K562 (cell line): ENCODE measurements around the gene SLC12A6. TPM values are rescaled to one million over a fixed set of nuclear protein-coding genes. Genes with fewer than 3 reads are reported as not detected.

Experiments used
- ELF4 ChIP-seq: fragments of 450-650 bp; formaldehyde crosslinking; IDR thresholded peaks from 2 replicates; pipeline ENCODE4 v1.4.0; 2022; ENCODE audit warnings: missing genetic modification characterization
- FOSL1 ChIP-seq: fragments of 200-800 bp; sonication (Bioruptor generic); conservative IDR thresholded peaks from 2 replicates; pipeline ENCODE4 v1.6.1; 2016; ENCODE audit warnings: missing genetic modification characterization, missing compliant biosample characterization
- IFI16 ChIP-seq: fragments of 250-450 bp; sonication (Bioruptor Pico); IDR thresholded peaks from 2 replicates; pipeline ENCODE4 v2.1.2; 2022; ENCODE audit warnings: mild to moderate bottlenecking, inconsistent platforms
- KDM2B ChIP-seq: fragments of 250-450 bp; sonication (Bioruptor Pico); IDR thresholded peaks from 2 replicates; pipeline ENCODE4 v1.8.0; 2021; ENCODE audit warnings: mild to moderate bottlenecking, moderate library complexity
- NCOA6 ChIP-seq: fragments of 450-650 bp; IDR thresholded peaks from 2 replicates; pipeline ENCODE4 v1.6.1; 2017; ENCODE audit warnings: mild to moderate bottlenecking
- PHB2 ChIP-seq: fragments of 450-650 bp; IDR thresholded peaks from 2 replicates; pipeline ENCODE4 v1.6.1; 2017; ENCODE audit warnings: low read depth
- PHF20 ChIP-seq: fragments of 450-650 bp; IDR thresholded peaks from 2 replicates; pipeline ENCODE4 v1.6.1; 2018; ENCODE audit not compliant: partially characterized antibody
- PTBP1 ChIP-seq: fragments of 200-400 bp; formaldehyde crosslinking; IDR thresholded peaks from 2 replicates; pipeline ENCODE4 v1.6.1; 2017; ENCODE audit warnings: low read depth, low read length
- SIRT6 ChIP-seq: IDR thresholded peaks from one replicate; pipeline ENCODE4 v1.6.1; 2012; ENCODE audit warnings: low read depth, mild to moderate bottlenecking, control low read depth, inconsistent platforms, low read length, moderate library complexity
- SMARCA4 ChIP-seq: fragments of 450-650 bp; IDR thresholded peaks from 2 replicates; pipeline ENCODE4 v1.6.1; 2016
- SP1 ChIP-seq: sonication (generic); formaldehyde crosslinking; IDR thresholded peaks from 2 replicates; pipeline ENCODE4 v1.8.1; 2022; ENCODE audit warnings: mild to moderate bottlenecking, missing genetic modification reagents
- TRIM24 ChIP-seq, 2 experiments: fragments of 450-650 bp; IDR thresholded peaks; 2 replicates each; pipeline ENCODE4 v1.6.1; 2016
- ZNF274 ChIP-seq: IDR thresholded peaks from 2 replicates; pipeline ENCODE4 v1.6.1; 2011; ENCODE audit warnings: low read depth, mild to moderate bottlenecking, low read length, moderate library complexity, borderline replicate concordance
- ZNF436 ChIP-seq: fragments of 250-450, 450-650 bp; sonication (Bioruptor Pico); formaldehyde crosslinking; IDR thresholded peaks from 2 replicates; pipeline ENCODE4 v1.7.0; 2020; ENCODE audit warnings: mild to moderate bottlenecking
- ZNF76 ChIP-seq: fragments of 250-450 bp; sonication (Bioruptor Pico); IDR thresholded peaks from 2 replicates; pipeline ENCODE4 v1.4.0; 2020; ENCODE audit warnings: mild to moderate bottlenecking, moderate library complexity, borderline replicate concordance
- ZNF766 ChIP-seq: fragments of 200-800 bp; sonication (Bioruptor generic); conservative IDR thresholded peaks from 2 replicates; pipeline ENCODE4 v1.6.1; 2016; ENCODE audit warnings: missing genetic modification characterization, missing compliant biosample characterization
- polyA plus RNA-seq, 8 experiments: library from polyadenylated mRNA; depleted of rRNA in 4 of 8; stranded (reverse) in 5 of 8; unstranded in 3 of 8; fragments of >200 nt; fragmentation: Nextera tagmentation in 2 of 8; fragmentation: Illumina TruSeq in 1 of 8; extraction: Ambion mirVana in 2 of 8; extraction: Trizol in 1 of 8; gene quantifications; 2 replicates each; pipeline versions ENCODE4 v1.2.1 to v1.2.3, GENCODE V29; 2011 to 2014; ENCODE audit warnings: inconsistent platforms in 1 of 8, missing spikeins in 1 of 8
- total RNA-seq, 7 experiments: library from RNA; depleted of rRNA in 6 of 7; stranded (reverse); fragments of >200 nt in 6 of 7; fragmentation: Illumina TruSeq in 2 of 7; extraction: Trizol in 2 of 7; gene quantifications; 2 replicates each; pipeline versions ENCODE4 v1.2.1 to v1.2.3, GENCODE V29; 2011 to 2021; ENCODE audit warnings: low replicate concordance in 1 of 7
- TF ChIP-seq, protein P1 (sequence below): IDR thresholded peaks from 3 replicates; pipeline ENCODE4 v1.6.1; 2011; ENCODE audit warnings: borderline replicate concordance, mild to moderate bottlenecking; ENCODE audit not compliant: insufficient read length, insufficient read depth
- TF ChIP-seq, protein P2 (sequence below): conservative IDR thresholded peaks from 2 replicates; pipeline ENCODE4 v1.6.1; 2011; ENCODE audit warnings: low read depth, mild to moderate bottlenecking, low read length; ENCODE audit not compliant: control insufficient read depth
- TF ChIP-seq, protein P3 (sequence below): sonication (generic); formaldehyde crosslinking; IDR thresholded peaks from 2 replicates; pipeline ENCODE4 v1.8.0; 2023; ENCODE audit warnings: mild to moderate bottlenecking, missing genetic modification reagents
- TF ChIP-seq, protein P4 (sequence below): fragments of 250-450 bp; sonication (Bioruptor Pico); IDR thresholded peaks from 2 replicates; pipeline ENCODE4 v1.8.0; 2021; ENCODE audit warnings: moderate library complexity, mild to moderate bottlenecking, inconsistent platforms
- TF ChIP-seq, protein P5 (sequence below), 3 experiments: fragments of 200-800 bp in 1 of 3; fragments of 250-450 bp in 1 of 3; fragments of 450-650 bp in 1 of 3; sonication (Bioruptor Pico) in 1 of 3; sonication (Bioruptor generic) in 1 of 3; formaldehyde crosslinking in 1 of 3; IDR thresholded peaks; 2 replicates each; pipeline versions ENCODE4 v1.6.1 to v1.8.0; 2016 to 2022; ENCODE audit warnings: mild to moderate bottlenecking in 2 of 3, missing genetic modification characterization in 2 of 3, missing compliant biosample characterization in 1 of 3, moderate library complexity in 1 of 3

The SLC12A6 gene
- total and polyA plus RNA-seq, 9 of the 15 experiments (the other 6 are each of a cell fraction or from before 2014, with no cell fraction given), result 1.4 to 16.4 (median 6.7) TPM

DNA sequence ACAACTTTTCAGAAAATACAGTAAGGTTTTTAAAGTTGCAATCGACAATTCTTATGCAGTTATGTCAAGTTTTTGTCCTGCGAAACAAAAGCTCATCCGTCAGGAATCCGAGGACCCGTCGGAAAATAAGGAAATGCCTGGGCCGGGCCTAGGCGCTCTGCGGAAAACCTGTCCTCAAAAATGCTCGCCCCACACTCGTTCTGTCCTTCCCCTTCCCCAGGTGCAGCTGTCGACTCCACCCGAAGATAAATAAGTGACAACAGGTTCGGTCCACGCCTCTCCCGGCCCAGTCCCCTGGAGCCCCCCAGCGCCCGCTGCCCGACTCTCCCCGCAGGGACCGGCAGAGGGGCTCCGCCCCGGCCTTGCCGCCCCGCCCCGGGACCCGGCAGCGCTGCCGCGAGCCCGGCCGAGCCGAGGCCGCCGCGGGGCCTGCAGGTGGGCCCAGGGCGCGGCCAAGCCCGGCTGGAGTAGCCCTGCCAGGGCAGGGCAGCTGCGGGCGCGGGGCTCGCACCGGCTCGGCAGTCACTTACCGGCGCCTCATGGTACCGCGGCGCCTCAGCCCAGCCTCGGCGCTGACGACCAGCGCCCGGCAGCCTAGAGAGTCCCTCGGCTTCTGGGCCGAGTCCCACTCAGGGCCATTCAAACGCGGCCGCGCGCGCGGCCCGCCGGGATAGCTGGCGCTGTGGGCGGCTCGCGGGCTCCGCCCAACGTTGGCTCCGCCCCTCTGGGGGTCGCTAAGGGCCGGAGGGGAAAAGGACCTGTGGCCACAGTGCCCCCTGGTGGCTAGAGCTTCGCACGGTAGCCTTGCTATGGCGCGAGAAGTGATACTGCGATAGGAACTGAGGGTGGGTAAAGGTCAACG lies 127.9 kb downstream of the SLC12A6 start, which contains the start of gene KATNBL1 (continued):
- TF ChIP-seq, protein P1, sequence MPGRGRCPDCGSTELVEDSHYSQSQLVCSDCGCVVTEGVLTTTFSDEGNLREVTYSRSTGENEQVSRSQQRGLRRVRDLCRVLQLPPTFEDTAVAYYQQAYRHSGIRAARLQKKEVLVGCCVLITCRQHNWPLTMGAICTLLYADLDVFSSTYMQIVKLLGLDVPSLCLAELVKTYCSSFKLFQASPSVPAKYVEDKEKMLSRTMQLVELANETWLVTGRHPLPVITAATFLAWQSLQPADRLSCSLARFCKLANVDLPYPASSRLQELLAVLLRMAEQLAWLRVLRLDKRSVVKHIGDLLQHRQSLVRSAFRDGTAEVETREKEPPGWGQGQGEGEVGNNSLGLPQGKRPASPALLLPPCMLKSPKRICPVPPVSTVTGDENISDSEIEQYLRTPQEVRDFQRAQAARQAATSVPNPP, result no peak
- TF ChIP-seq, protein P2, sequence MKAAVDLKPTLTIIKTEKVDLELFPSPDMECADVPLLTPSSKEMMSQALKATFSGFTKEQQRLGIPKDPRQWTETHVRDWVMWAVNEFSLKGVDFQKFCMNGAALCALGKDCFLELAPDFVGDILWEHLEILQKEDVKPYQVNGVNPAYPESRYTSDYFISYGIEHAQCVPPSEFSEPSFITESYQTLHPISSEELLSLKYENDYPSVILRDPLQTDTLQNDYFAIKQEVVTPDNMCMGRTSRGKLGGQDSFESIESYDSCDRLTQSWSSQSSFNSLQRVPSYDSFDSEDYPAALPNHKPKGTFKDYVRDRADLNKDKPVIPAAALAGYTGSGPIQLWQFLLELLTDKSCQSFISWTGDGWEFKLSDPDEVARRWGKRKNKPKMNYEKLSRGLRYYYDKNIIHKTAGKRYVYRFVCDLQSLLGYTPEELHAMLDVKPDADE, result 0 out of 2 replicates have a peak, but pooled peaks have one; percentile 70
- TF ChIP-seq IFI16 (CRISPR knock-in tag), result no peak
- TF ChIP-seq FOSL1 (tag), result peak; percentile 31; the same call in 1 of the 2 replicates
- peak; percentile 43 for TF ChIP-seq PHF20
- TF ChIP-seq, protein P3, sequence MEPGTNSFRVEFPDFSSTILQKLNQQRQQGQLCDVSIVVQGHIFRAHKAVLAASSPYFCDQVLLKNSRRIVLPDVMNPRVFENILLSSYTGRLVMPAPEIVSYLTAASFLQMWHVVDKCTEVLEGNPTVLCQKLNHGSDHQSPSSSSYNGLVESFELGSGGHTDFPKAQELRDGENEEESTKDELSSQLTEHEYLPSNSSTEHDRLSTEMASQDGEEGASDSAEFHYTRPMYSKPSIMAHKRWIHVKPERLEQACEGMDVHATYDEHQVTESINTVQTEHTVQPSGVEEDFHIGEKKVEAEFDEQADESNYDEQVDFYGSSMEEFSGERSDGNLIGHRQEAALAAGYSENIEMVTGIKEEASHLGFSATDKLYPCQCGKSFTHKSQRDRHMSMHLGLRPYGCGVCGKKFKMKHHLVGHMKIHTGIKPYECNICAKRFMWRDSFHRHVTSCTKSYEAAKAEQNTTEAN (CRISPR knock-in tag), result no peak
- no peak for TF ChIP-seq ZNF766 (CRISPR knock-in tag)
- TF ChIP-seq TRIM24 (IDR thresholded peaks at IDR 0.05), result no peak
- no peak for TF ChIP-seq ZNF274
- TF ChIP-seq ZNF76 (CRISPR knock-in tag), result peak; percentile 79; the same call in 1 of the 2 replicates
- no peak for TF ChIP-seq PHB2
- TF ChIP-seq ZNF436 (CRISPR knock-in tag), result no peak
- no peak for TF ChIP-seq SIRT6
- TF ChIP-seq KDM2B, result no peak
- TF ChIP-seq, protein P4, sequence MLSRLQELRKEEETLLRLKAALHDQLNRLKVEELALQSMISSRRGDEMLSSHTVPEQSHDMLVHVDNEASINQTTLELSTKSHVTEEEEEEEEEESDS, result no peak
- TF ChIP-seq, protein P5, sequence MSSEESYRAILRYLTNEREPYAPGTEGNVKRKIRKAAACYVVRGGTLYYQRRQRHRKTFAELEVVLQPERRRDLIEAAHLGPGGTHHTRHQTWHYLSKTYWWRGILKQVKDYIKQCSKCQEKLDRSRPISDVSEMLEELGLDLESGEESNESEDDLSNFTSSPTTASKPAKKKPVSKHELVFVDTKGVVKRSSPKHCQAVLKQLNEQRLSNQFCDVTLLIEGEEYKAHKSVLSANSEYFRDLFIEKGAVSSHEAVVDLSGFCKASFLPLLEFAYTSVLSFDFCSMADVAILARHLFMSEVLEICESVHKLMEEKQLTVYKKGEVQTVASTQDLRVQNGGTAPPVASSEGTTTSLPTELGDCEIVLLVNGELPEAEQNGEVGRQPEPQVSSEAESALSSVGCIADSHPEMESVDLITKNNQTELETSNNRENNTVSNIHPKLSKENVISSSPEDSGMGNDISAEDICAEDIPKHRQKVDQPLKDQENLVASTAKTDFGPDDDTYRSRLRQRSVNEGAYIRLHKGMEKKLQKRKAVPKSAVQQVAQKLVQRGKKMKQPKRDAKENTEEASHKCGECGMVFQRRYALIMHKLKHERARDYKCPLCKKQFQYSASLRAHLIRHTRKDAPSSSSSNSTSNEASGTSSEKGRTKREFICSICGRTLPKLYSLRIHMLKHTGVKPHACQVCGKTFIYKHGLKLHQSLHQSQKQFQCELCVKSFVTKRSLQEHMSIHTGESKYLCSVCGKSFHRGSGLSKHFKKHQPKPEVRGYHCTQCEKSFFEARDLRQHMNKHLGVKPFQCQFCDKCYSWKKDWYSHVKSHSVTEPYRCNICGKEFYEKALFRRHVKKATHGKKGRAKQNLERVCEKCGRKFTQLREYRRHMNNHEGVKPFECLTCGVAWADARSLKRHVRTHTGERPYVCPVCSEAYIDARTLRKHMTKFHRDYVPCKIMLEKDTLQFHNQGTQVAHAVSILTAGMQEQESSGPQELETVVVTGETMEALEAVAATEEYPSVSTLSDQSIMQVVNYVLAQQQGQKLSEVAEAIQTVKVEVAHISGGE (CRISPR knock-in tag; IDR thresholded peaks at IDR 0.05), result peak in 1 of 3 experiments; percentile 77; a peak in 2 of 6 replicates
- TF ChIP-seq NCOA6, result no peak
- peak; percentile 49; the same call in 1 of the 2 replicates for TF ChIP-seq SMARCA4
- no peak for TF ChIP-seq PTBP1
- TF ChIP-seq ELF4 (CRISPR knock-in tag), result no peak
- peak; percentile 89 for TF ChIP-seq SP1 (CRISPR knock-in tag)
